Pancreas (tissue), 10 donors: ENCODE results near the gene HDAC10. TPM values are rescaled to one million over a fixed set of nuclear protein-coding genes. Genes with fewer than 3 reads are reported as not detected.

Experiments used
- ATAC-seq, 4 donors: fragments of 200-7000 bp; cut with Tn5 transposase; one replicate each; pipeline versions ENCODE4 v1.8.0 to v1.9.1; 2020; ENCODE audit warnings: mild to moderate bottlenecking in 4 of 4, moderate library complexity in 4 of 4
- DNase-seq, 6 donors: peaks; one replicate each; pipeline ENCODE4 v3.0.0-alpha.2; 2020
- FAIRE-seq: peaks from 2 replicates; lab custom pipeline; 2012; peaks lifted over from hg19 to GRCh38; lab: Jason Lieb, UNC
- H3K27ac ChIP-seq, 4 donors: fragments of 200-600 bp; sonication (generic); 1 replicate in 3 of 4; 2 replicates in 1 of 4; pipeline versions ENCODE4 v1.5.0 to v1.8.0; 2020
- H3K27me3 ChIP-seq, 4 donors: fragments of 200-600 bp; one replicate each; pipeline ENCODE4 v1.8.0; 2021
- H3K36me3 ChIP-seq, 3 donors: fragments of 200-600 bp; sonication (generic) in 1 of 3; one replicate each; pipeline versions ENCODE4 v1.5.0 to v1.8.0; 2020 to 2021
- H3K4me1 ChIP-seq, 3 donors: fragments of 200-600 bp; one replicate each; pipeline ENCODE4 v1.8.0; 2021
- H3K4me3 ChIP-seq, 4 donors: fragments of 200-600 bp; sonication (generic) in 2 of 4; one replicate each; pipeline versions ENCODE4 v1.5.0 to v1.8.0; 2020 to 2021
- H3K9me3 ChIP-seq, 4 donors: fragments of 200-600 bp; one replicate each; pipeline ENCODE4 v1.8.0; 2021
- CTCF ChIP-seq, 4 donors: fragments of 200-600 bp; sonication (generic) in 3 of 4; IDR thresholded peaks; one replicate each; pipeline versions ENCODE4 v1.5.0 to v1.8.0; 2021; ENCODE audit warnings: antibody characterized with exemption in 4 of 4
- WGBS, 2 donors: extraction: QIAGEN DNeasy Blood & Tissue Kit; methylation state at CpG; one replicate each; pipeline ENCODE4 v1.1.7; 2013; 5-methylcytosine and 5-hydroxymethylcytosine counted together
- intact Hi-C, 3 donors: fragments of 100-400 bp; cut with DNase I; formaldehyde crosslinking; loops; one replicate each; pipeline versions ENCODE4 v1.11.1 to v1.14.2; 2022
- polyA plus RNA-seq, 2 donors: library from polyadenylated mRNA; stranded (reverse); fragments of 200-250 nt; gene quantifications; one replicate each; pipeline ENCODE4 v1.2.3, GENCODE V29; 2013
- total RNA-seq, 6 donors: library from RNA; stranded (reverse); fragmentation: NEBNext Ultra II Directional in 4 of 6; extraction: Animal tissue kit (Norgen Biotek cat#: 25700) in 4 of 6; gene quantifications; one replicate each; pipeline versions ENCODE4 v1.2.1 to v1.2.4, GENCODE V29; 2021 to 2023
- donor health status: healthy with polysubstance abuse.
- donor health status: DM: no; HTN: no; CAD: no; lungs with moderate emphysema.
- donor health status: DM: no; HTN: no; CAD: no.
- donor health status: control.
- donor health status: control.
- donor health status: Bipolar disorder and iron deficiency.
- donor health status: DM: yes; HTN: yes; CAD: no.
- donor health status: DM: no; HTN: no; CAD: no.
- donor health status: DM: no; HTN: no; CAD: no.
- donor health status: DM: yes; HTN: yes; CAD: no.

Gene HDAC10
- total and polyA plus RNA-seq, 8 donors = 17.0 to 78.3 (median 21.8) TPM

GRCh38 chr22:50298266-50298637 is 47.2 kb upstream of the HDAC10 start:
- TF ChIP-seq CTCF (IDR thresholded peaks at IDR 0.05) = no peak
- Histone ChIP-seq H3K4me1 (peaks cover 15 to 65% (median 23%) of the 10 kb centered on the region in 3 donors), H3K27me3 (no peaks in the 10 kb centered on the region), H3K36me3 (no peaks in the 10 kb centered on the region), H3K9me3 (no peaks in the 10 kb centered on the region), H3K27ac (peak overlapping the region in 3 of 4 donors; percentile 28 to 31 (median 29)), H3K4me3 (no peak overlapping the region)
- no peak for ATAC-seq
- DNase-seq = no peak
- WGBS, 2 donors = 76 to 84% methylated on average over 4 of the region's 4 CpGs
- intact Hi-C loops = no loop called here
- no peak for FAIRE-seq

GRCh38 chr22:50297510-50298265 is 46.6 kb upstream of the HDAC10 start:
- DNase-seq = no peak
- H3K9me3 ChIP-seq = no peaks in the 10 kb centered on the region
- ATAC-seq = no peak
- no peak overlapping the region for H3K4me3 ChIP-seq
- TF ChIP-seq CTCF (IDR thresholded peaks at IDR 0.05) = no peak
- H3K36me3 ChIP-seq = no peaks in the 10 kb centered on the region
- intact Hi-C loops = no loop called here
- FAIRE-seq = no peak
- peak overlapping the region; percentile 8 to 31 (median 28) for H3K27ac ChIP-seq
- WGBS, 2 donors = 83 to 84% methylated on average over 20 of the region's 20 CpGs
- H3K4me1 ChIP-seq = peaks cover 17 to 63% (median 23%) of the 10 kb centered on the region in 3 donors
- H3K27me3 ChIP-seq = no peaks in the 10 kb centered on the region

- H3K27me3 ChIP-seq = no peaks in the 10 kb centered on the region
- peak in 2 of 4 donors; percentile 3 to 12 for ATAC-seq
- peak overlapping the region; percentile 8 to 31 (median 28) for H3K27ac ChIP-seq
- no peak for FAIRE-seq
- 33 to 34% methylated on average over 25 to 29 of the region's 29 CpGs for WGBS, 2 donors
- H3K36me3 ChIP-seq = no peaks in the 10 kb centered on the region
- peaks cover 18 to 59% (median 23%) of the 10 kb centered on the region in 3 donors for H3K4me1 ChIP-seq
- H3K4me3 ChIP-seq = no peak overlapping the region
- no peaks in the 10 kb centered on the region for H3K9me3 ChIP-seq
- intact Hi-C loops = no loop called here
- peak in 1 of 6 donors; percentile 53 for DNase-seq
- TF ChIP-seq CTCF (IDR thresholded peaks at IDR 0.05) = no peak
Measured at GRCh38 chr22:50296658-50297490, 45.8 kb upstream of the HDAC10 start.

- Histone ChIP-seq H3K27me3 (no peaks in the 10 kb centered on the region), H3K36me3 (peaks cover 0 to 7% (median 5%) of the 10 kb centered on the region in 3 donors), H3K4me1 (peaks cover 14 to 49% (median 18%) of the 10 kb centered on the region in 3 donors), H3K27ac (peak overlapping the region; percentile 70 to 89 (median 80)), H3K4me3 (no peak overlapping the region), H3K9me3 (no peaks in the 10 kb centered on the region)
- intact Hi-C loops = no loop called here
- 55 to 60% methylated on average over 3 to 5 of the region's 5 CpGs for WGBS, 2 donors
- no peak for DNase-seq
- no peak for TF ChIP-seq CTCF (IDR thresholded peaks at IDR 0.05)
- FAIRE-seq = no peak
- ATAC-seq = no peak
Measured at GRCh38 chr22:50294319-50294656, 43.2 kb upstream of the HDAC10 start.
